ENCODE results near the gene CLEC3B. TPM values are rescaled to one million over a fixed set of nuclear protein-coding genes. Genes with fewer than 3 reads are reported as not detected.

The CLEC3B gene
- total RNA-seq, 2 experiments from 2014 or later: 0.34 to 0.36 TPM

GRCh38 chr3:45029216-45029615 is 3.1 kb downstream of the CLEC3B start:
- Histone ChIP-seq H3K4me3 (ENCODE audit: low read length) (no peak overlapping the region), H3K27ac (ENCODE audit: low read depth in 1 of 2, low read length in 2 of 2) (no peak overlapping the region), H3K27me3 (ENCODE audit: control insufficient read depth in 1 of 2, insufficient read depth in 2 of 2, low read length in 2 of 2) (no peaks in the 10 kb centered on the region), H3K9me3 (ENCODE audit: control insufficient read depth in 1 of 2, insufficient read depth in 1 of 2, low read length in 2 of 2) (no peaks in the 10 kb centered on the region), H3K36me3 (ENCODE audit: insufficient read depth, low read length) (no peaks in the 10 kb centered on the region), H3K4me1 (ENCODE audit: insufficient read depth, low read length) (peaks cover 3% of the 10 kb centered on the region)
- ATAC-seq (ENCODE audit: poor library complexity) (no peak), DNase-seq (no peak)
- no peak for TF ChIP-seq CTCF (IDR thresholded peaks at IDR 0.05)
- no peaks in the 10 kb centered on the region for H3K9me3 Mint-ChIP-seq
- POLR2A ChIA-PET: no interaction called here
- H3K36me3 Mint-ChIP-seq (ENCODE audit: low read depth): no peaks in the 10 kb centered on the region
- no peak overlapping the region for H3K27ac Mint-ChIP-seq
- H3K4me3 Mint-ChIP-seq: no peak overlapping the region
- intact Hi-C loops (cut with DNase I, micrococcal nuclease): no loop called here
- peaks cover 27% of the 10 kb centered on the region for H3K27me3 Mint-ChIP-seq
- CTCF ChIA-PET: interaction anchor here (1.4 kb wide), 1 partner anchor 14 kb away, joined by 4 read pairs; no protein-coding TSS in a partner anchor
- H3K4me1 Mint-ChIP-seq (ENCODE audit: low read depth): peaks cover 8% of the 10 kb centered on the region

GRCh38 chr3:45029661-45030060 is 3.6 kb downstream of the CLEC3B start:
- Histone ChIP-seq H3K36me3 (ENCODE audit: insufficient read depth, low read length) (no peaks in the 10 kb centered on the region), H3K4me1 (ENCODE audit: insufficient read depth, low read length) (peaks cover 6% of the 10 kb centered on the region), H3K27me3 (ENCODE audit: control insufficient read depth in 1 of 2, insufficient read depth in 2 of 2, low read length in 2 of 2) (no peaks in the 10 kb centered on the region), H3K27ac (ENCODE audit: low read depth in 1 of 2, low read length in 2 of 2) (no peak overlapping the region), H3K9me3 (ENCODE audit: control insufficient read depth in 1 of 2, insufficient read depth in 1 of 2, low read length in 2 of 2) (no peaks in the 10 kb centered on the region), H3K4me3 (ENCODE audit: low read length) (no peak overlapping the region)
- no peak overlapping the region for H3K4me3 Mint-ChIP-seq
- H3K4me1 Mint-ChIP-seq (ENCODE audit: low read depth): peaks cover 12% of the 10 kb centered on the region
- ATAC-seq (ENCODE audit: poor library complexity) (no peak), DNase-seq (no peak)
- CTCF ChIA-PET: interaction anchor here (1.4 kb wide), 1 partner anchor 14 kb away, joined by 4 read pairs; no protein-coding TSS in a partner anchor
- no peak overlapping the region for H3K27ac Mint-ChIP-seq
- POLR2A ChIA-PET: no interaction called here
- H3K36me3 Mint-ChIP-seq (ENCODE audit: low read depth): no peaks in the 10 kb centered on the region
- intact Hi-C loops (cut with DNase I, micrococcal nuclease): loop anchor here in 1 of 2 experiments (10.0 kb wide), 1 partner anchor 1045 kb away; no protein-coding TSS in a partner anchor
- no peak for TF ChIP-seq CTCF (IDR thresholded peaks at IDR 0.05)
- peaks cover 31% of the 10 kb centered on the region for H3K27me3 Mint-ChIP-seq
- no peaks in the 10 kb centered on the region for H3K9me3 Mint-ChIP-seq

- peaks cover 30% of the 10 kb centered on the region for H3K4me1 Mint-ChIP-seq (ENCODE audit: low read depth)
- H3K27me3 ChIP-seq (ENCODE audit: control insufficient read depth in 1 of 2, insufficient read depth in 2 of 2, low read length in 2 of 2): peaks cover under 1% of the 10 kb centered on the region in 2 experiments
- H3K27me3 Mint-ChIP-seq: peaks cover 50% of the 10 kb centered on the region
- no peak for TF ChIP-seq CTCF (IDR thresholded peaks at IDR 0.05)
- H3K36me3 Mint-ChIP-seq (ENCODE audit: low read depth): no peaks in the 10 kb centered on the region
- no peak for DNase-seq
- ATAC-seq (ENCODE audit: poor library complexity): no peak
- no peak overlapping the region for H3K4me3 ChIP-seq (ENCODE audit: low read length)
- H3K27ac ChIP-seq (ENCODE audit: low read depth in 1 of 2, low read length in 2 of 2): no peak overlapping the region
- no peaks in the 10 kb centered on the region for H3K9me3 Mint-ChIP-seq
- H3K4me3 Mint-ChIP-seq: no peak overlapping the region
- no peak overlapping the region for H3K27ac Mint-ChIP-seq
- no peaks in the 10 kb centered on the region for H3K9me3 ChIP-seq (ENCODE audit: control insufficient read depth in 1 of 2, insufficient read depth in 1 of 2, low read length in 2 of 2)
- H3K36me3 ChIP-seq (ENCODE audit: insufficient read depth, low read length): no peaks in the 10 kb centered on the region
- CTCF ChIA-PET: interaction anchor here (1.4 kb wide), 1 partner anchor 15 kb away, joined by 3 read pairs; no protein-coding TSS in a partner anchor
- intact Hi-C loops (cut with DNase I, micrococcal nuclease): loop anchor here in 1 of 2 experiments (10.0 kb wide), 1 partner anchor 1043 kb away; no protein-coding TSS in a partner anchor
- POLR2A ChIA-PET: interaction anchor here (1.8 kb wide), 1 partner anchor 11 kb away, joined by 4 read pairs; no protein-coding TSS in a partner anchor
- H3K4me1 ChIP-seq (ENCODE audit: insufficient read depth, low read length): peaks cover 25% of the 10 kb centered on the region
Measured at GRCh38 chr3:45031531-45031930, 5.4 kb downstream of the CLEC3B start.
